Stomach (tissue), 4 donors: Measurements from ENCODE around the gene NQO2.

Experiments used
- EP300 ChIP-seq: sonication (generic); formaldehyde crosslinking; IDR thresholded peaks from one replicate; pipeline ENCODE4 v1.6.1; 2017; ENCODE audit warnings: antibody characterized with exemption
- POLR2A ChIP-seq, 4 donors: fragments of 450-650 bp; IDR thresholded peaks; one replicate each; pipeline ENCODE4 v1.6.1; 2016; ENCODE audit warnings: antibody characterized with exemption in 4 of 4, control low read depth in 2 of 4, mild to moderate bottlenecking in 1 of 4, moderate library complexity in 1 of 4
- TF ChIP-seq, protein P1 (sequence below), 7 experiments: fragments of 450-650 bp in 4 of 7; fragments of 200-600 bp in 3 of 7; sonication (generic) in 3 of 7; IDR thresholded peaks; one replicate each; pipeline ENCODE4 v1.5.1; 2016 to 2019; ENCODE audit warnings: antibody characterized with exemption in 7 of 7, control low read depth in 2 of 7, mild to moderate bottlenecking in 1 of 7

- TF ChIP-seq, protein P1, sequence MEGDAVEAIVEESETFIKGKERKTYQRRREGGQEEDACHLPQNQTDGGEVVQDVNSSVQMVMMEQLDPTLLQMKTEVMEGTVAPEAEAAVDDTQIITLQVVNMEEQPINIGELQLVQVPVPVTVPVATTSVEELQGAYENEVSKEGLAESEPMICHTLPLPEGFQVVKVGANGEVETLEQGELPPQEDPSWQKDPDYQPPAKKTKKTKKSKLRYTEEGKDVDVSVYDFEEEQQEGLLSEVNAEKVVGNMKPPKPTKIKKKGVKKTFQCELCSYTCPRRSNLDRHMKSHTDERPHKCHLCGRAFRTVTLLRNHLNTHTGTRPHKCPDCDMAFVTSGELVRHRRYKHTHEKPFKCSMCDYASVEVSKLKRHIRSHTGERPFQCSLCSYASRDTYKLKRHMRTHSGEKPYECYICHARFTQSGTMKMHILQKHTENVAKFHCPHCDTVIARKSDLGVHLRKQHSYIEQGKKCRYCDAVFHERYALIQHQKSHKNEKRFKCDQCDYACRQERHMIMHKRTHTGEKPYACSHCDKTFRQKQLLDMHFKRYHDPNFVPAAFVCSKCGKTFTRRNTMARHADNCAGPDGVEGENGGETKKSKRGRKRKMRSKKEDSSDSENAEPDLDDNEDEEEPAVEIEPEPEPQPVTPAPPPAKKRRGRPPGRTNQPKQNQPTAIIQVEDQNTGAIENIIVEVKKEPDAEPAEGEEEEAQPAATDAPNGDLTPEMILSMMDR (IDR thresholded peaks at IDR 0.05): peak in 5 of 7 experiments; percentile 61 to 92 (median 90)
- TF ChIP-seq EP300 (no peak), POLR2A (IDR thresholded peaks at IDR 0.05) (peak in 1 of 4 donors; percentile 12)
Observed at GRCh38 chr6:2988426-2989331, 11.0 kb upstream of the NQO2 start.
